DMS114 treated with DMSO at 0.1 percent for 48 hours (cell line): Measurements from ENCODE around the gene OOSP1.
"Not testable (repeated sequence)": the region's sequence is repeated elsewhere in the genome, so short reads cannot be mapped to it uniquely, and the experiment has no call there.

ENCODE experiments used
- DNase-seq: peaks from one replicate; lab custom pipeline; 2025; ENCODE audit not compliant: unreplicated experiment; lab: John Stamatoyannopoulos, UW

OOSP1 gene

DNA sequence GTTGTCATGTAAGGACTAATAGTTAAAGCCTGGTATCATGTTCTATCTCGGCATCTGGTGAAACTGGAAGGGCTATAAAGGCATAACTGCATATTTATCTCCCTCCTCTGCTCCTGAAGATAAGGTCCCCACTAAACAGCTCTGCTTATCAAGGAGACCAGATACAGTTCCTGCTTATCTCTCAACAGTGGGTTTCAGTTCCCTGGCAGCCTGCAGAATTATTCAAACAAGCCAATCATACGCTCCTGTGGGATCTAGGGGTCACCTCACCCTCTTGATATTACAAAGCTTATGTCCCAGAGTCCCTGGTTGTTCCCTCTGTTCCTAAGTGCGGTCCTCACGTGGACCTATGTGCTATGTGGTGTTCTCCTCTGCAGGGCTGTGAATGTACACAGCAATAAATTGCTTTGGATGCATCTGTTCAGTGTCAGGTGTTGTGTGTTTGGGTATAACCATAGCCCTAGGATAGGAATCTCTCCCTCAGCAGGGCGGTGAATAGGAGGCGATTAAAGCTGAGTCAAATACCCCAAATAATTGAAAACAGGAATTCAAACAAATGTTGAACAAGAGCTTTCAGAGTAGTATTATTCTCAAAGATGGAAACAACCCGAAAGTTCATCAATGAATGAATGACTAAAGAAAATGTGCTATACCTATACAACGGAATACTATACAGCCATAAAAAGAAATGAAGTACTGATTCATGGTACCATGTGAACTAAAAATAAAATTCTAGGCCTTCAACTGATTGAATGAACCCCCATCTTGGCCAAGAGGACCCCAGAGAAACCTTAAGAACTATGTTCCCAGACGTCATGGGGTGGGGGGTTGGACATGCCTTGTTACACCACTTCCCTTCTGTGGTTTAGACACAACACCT is 22.5 kb downstream of the OOSP1 start:
- no peak for DNase-seq

DNA sequence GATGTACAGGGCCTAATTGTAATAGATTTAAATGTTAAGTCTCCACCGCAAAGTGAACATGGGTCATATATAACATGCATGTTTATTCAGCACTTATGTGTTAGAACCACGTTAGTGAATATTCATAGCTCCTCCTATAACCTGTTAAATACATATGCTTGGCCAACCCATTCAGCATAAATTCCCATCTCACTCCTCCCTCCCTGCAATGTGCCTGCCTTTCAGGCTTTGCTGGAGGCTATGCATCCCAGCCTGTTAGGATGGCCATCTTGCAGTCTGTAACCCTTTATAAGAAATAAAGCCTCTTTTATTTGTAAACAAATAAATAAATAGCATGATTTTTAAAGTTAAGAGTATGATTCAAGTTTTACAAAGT is 23.9 kb downstream of the OOSP1 start:
- DNase-seq = no peak

DNA sequence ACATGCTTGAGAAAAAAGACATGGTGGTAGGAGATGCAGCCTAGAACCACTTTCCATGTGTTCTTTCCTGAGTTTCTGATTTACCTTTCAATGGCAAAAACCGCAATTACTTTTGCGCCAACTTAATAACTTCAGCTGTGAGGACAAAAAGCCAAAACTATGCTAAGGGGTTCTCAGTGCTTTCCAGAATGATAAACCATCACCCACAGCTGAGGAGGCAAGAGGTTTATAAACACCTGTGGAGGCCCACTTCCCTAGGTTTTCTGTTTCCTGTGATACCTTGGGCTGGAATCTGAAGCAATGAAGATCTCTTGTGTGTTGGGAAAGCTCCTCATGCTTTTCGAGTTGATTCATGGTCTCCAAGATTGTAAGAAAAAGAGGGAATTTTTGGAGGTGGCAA is 25.5 kb downstream of the OOSP1 start, which contains the start of gene OOSP4A:
OOSP4A (plus strand) TSS at position 301 of the 400 bp plus-strand sequence; CDS start at position 301, 0 bp downstream.
- no peak for DNase-seq

DNA sequence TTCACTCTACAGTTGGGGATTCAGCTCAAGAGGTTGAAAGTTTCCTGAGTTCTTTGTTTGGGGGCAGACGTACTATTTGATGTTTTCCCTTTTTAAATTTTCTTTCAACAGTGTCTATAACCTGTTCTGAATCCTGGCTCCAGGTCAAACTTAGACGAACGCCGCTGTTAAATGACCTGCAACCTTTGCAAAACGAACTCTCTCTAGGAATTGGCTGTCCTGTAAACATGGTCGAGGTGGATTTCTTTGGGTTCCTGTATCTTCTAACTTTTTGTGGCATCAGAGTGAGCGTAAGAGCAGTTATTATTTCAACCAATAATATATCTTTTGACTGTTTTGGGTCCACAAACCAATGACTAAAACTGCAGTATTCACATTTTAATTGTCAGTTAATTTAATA is 27.2 kb downstream of the OOSP1 start:
- DNase-seq = no peak

DNA sequence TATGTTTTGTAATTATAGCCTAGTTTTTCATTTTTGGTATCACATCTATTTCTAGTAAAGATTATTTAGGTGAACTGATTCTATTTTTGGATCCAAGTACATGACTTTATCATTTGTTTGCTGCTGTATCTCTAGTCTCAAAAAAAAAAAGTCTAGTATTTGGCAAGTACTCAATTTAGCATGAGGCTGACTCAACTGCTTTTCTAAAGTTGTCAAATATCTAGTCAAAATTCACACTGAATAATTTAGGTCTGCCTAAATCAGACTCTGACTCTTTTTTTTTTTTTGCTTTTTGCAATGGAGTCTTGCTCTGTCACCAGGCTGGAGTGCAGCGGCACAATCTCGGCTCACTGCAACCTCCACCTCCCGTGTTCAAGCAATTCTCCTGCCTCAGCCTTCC is 28.0 kb downstream of the OOSP1 start:
- DNase-seq = no peak

DNA sequence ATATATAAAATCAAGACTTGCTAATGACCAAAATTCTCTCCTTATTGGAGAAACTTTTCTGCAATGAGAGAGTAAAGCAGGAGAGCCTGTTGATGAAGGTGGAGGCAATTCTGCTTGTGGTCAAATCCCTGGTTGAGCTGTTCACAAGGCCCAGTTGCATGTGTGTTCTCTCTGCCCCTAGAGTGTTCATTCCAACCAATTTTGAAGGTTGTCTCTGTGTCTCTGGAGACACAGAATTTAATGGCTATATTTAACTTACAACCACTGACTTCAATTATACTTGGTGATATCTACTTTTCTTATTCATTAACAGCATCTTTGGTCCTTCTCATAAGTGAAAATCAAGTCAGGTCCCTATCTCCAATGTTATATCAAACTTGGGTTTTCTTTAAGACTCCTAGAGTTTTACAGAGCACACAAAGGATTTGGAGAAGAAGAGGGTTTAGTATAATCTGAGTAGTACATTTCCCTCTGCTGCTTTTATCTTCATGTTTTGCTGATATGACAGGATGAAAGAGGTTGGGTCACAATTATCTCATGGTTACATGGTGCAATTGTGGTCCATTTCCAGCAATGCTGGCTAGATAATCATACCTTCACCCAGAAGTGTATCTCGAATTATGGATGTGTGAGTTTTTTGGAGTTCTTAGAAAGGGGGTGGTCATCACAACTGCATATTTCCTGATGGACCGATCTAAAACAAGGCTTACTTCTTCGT is 29.6 kb downstream of the OOSP1 start:
- no peak for DNase-seq

DNA sequence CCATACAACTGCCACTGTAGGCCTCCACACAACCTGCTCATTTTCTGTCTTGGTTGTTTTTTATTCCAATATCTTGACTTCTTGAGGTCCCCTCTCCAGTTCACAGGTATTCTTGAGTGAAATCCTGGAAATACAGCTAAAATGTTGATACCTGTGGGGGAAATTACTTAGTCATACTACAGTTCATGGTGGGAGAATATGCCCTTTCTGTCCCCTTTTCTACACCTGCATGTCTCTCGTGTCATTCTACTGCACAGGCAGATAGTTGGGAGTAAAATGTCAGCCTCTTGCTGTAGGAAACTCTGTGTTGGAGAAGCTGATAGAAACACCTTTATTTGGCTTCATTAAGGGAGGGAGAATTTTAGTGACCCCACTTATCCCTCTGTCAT is 30.2 kb downstream of the OOSP1 start:
- DNase-seq = no peak

DNA sequence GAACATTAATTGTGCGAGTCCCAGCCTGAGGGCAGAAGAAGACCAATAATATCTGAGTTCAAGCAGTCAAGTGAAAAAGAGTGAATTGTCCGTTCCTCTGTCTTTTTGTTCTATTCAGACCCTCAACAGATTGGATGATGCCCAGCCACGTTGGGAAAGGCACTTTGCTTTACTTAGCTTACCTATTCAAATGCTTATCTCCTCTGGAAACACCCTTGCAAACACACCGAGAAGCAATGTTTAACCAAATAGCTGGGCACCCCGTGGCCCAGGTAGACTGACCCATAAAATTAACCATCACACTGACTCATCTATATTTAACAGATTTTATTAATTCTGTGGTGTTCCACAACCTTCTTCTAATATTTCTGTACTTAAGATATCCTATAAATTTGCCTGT is 34.9 kb downstream of the OOSP1 start:
- DNase-seq = no peak

DNA sequence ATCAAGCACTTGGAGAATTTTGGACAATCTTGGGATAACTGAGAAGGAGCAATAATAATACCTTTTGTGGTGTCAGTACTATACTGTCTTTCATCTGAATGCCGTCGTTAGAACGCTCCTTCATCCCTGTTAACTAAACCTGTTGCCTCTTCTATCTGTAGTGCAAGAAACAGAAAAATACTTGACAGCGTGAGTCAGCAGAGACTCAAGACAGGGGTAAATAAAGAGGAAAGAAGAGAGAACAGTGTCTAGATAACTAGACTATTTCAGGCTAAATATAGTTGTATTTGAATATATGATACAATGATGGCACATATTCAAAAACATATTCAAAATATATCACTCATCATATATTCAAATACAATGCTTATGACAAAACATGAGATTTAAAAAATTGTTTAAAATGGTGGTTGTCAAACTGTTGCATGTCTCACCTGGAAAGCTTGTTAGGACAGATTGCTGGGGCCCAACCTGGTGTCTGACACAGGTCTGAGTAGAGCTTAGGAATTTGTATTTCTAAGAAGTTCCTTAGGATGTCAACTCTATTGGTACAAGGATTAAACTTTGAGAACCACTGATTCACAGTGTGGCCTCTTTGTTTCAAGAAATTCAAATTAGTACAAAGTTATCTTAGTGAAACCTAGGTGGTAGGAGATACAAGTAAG is 43.0 kb downstream of the OOSP1 start:
- DNase-seq = no peak

DNA sequence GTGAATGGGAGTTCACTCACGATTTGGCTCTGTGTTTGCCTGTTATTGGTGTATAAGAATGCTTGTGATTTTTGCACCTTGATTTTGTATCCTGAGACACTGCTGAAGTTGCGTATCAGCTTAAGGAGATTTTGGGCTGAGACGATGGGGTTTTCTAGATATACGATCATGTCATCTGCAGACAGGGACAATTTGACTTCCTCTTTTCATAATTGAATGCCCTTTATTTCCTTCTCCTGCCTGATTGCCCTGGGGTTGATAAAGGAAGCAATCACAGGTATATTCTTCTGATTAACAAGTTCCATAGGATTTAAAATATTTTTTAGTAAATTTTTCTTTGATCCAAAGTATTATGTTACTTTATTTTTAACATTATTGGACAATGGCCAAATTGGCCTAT is 43.8 kb downstream of the OOSP1 start:
- DNase-seq = not testable (repeated sequence)

DNA sequence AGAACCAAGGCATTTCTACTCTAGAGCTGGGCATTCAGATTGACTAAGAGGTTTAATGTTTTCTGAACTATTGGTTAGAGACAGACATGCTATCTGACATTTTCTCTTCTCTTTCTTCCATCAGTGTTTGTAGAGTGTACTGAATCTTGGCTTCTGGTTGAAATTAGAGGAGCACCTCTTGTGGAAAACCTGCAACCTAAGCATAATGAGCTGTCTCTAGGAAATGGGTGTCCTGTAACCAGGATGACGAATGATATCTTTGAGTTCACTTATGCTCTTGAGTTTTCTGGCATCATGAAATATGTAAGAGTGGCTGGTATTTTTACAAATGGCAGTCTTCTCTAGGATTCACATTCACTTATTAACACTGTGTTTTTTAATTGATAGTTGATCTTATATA is 45.0 kb downstream of the OOSP1 start:
- DNase-seq = no peak

DNA sequence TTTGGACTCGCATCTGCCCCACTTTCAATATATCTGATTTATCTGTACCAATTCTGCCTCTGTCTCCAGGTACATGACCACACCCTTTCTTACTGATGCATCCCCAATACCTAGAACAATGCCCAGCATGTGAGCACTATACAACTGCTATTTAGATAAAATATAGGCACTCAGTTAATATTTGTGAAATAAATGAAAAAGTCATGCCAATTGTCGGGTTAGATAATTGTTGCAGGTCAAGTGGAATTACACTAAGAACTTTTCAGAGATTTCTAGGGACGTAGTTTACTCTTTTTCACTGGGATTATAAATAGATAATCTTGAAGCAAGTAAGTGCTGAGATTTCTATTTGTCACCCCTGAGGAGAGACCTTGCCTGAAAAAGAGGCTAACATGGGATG is 46.1 kb downstream of the OOSP1 start:
- no peak for DNase-seq

DNA sequence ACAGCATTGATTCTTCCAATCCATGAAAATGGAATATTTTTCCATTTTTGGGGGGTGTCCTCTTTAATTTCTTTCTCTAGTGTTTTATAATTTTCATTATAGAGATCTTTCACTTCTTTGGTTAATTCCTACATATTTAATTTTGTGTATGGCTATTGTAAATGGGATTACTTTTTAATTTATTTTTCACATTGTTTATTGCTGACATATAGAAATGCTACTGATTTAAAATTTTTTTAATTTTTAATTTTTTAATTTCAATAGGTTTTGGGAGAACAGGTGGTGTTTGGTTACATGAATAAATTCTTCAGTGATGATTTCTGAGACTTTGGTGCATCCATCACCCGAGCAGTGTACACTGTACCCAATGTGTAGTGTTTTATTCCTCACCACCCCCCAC is 52.2 kb downstream of the OOSP1 start:
- no peak for DNase-seq

DNA sequence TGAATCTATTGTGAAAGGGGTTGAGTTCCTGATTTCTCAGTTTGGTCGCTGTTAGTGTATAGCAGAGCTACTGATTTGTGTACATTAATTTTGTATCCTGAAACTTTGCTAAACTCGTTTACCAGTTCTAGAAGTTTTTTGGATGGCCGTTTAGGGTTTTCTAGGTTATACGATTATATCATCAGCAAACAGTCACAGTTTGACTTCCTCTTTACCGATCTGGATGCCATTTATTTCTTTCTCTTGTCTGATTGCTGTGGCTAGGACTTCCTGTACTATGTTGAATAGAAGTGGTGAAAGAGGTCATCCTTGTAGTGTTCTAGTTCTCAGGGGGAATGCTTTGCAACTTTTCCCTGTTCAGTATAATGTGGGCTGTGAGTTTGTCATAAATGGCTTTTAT is 54.2 kb downstream of the OOSP1 start:
- no peak for DNase-seq

DNA sequence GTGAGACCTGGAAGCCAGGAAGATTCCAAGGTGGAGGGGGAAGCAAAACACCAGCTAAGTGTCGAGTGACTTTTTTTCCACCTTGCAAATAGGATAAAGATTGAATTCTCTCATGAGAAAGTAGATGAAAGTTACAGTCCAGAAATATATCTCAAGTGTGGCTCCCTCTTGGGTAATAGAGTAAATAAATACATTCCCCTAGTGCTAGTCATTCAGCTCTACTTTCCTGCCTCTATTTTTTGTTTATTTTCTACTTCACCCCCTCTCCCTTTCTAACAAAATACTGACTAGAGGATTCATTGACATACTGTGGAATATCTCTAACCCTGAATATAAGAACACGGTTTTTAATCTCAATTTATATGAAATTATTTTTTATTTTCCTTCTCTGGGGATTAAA is 59.6 kb downstream of the OOSP1 start:
- no peak for DNase-seq

DNA sequence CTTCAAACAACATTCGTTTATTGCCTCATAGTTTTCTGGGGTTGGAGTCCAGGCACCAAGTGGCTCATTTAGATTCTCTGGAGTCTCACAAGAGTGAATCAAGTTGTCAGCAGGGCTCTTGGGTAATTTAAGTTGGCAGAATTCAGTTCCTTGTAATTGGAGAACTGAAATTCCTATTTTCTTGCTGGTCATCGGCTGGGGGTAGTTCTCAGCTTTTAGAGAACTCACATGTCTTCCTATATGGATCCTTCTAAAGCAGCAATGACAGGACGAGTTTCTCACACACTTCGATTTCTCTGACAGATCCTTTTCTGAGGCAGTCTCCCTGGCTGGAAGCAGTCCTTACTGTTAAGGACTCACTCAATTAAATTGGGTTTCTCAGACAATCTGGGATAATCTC is 61.5 kb downstream of the OOSP1 start:
- no peak for DNase-seq

DNA sequence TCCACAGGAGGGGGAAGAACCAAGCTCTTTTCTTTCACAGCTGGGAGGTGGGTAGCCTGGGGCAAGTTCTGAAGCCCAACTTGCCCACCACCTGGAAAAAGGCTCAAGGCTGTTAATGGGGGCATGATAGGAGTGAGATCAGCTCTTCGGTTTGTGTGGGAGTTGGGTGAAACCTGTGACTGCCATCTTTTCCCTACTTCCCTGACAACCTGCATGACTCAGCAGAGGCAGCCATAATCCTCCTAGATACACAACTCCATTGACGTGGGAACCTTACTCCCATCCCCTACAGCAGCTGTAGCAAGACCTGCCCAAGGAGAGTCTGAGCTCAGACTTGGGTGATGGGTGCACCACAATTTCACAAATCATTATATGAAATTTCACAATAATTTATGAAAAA is 65.5 kb downstream of the OOSP1 start:
- no peak for DNase-seq

DNA sequence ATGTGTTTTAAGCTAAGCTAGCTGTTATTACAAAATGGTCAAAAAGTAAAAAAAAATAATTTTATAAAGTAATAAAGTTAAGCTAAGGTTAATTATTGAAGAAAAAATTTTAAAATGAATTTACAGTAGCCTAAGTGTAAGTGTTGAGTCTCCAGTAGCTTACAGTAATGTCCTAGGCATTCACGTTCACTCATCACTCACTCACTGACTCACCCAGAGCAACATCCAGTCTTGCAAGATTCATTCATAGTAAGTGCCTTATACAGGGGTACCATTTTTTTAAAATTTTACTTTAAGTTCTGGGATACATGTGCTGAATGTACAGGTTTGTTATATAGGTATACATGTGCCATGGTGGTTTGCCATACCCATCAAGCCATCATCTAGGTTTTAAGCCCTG is 67.1 kb downstream of the OOSP1 start:
- no peak for DNase-seq
